Adrenal gland (tissue), 19 donors: ENCODE results near the gene ZNF593. TPM values are rescaled to one million over a fixed set of nuclear protein-coding genes. Genes with fewer than 3 reads are reported as not detected.

ENCODE experiments used
- DNase-seq, 7 donors: peaks; one replicate each; pipeline ENCODE4 v3.0.0-alpha.2; 2019 to 2020
- H3K27ac ChIP-seq, 5 donors: fragments of 200-600 bp; sonication (generic) in 4 of 5; 1 replicate in 3 of 5; 2 replicates in 2 of 5; pipeline versions ENCODE4 v1.5.1 to v1.8.0; 2016 to 2020; ENCODE audit warnings: mild to moderate bottlenecking in 1 of 5
- H3K27me3 ChIP-seq: fragments of 200-600 bp; 2 replicates; pipeline ENCODE4 v1.8.0; 2021
- H3K36me3 ChIP-seq, 2 donors: fragments of 200-600 bp; replicated peaks in 1 of 2; 1 replicate in 1 of 2; 2 replicates in 1 of 2; pipeline versions ENCODE4 v1.5.1 to v1.8.0; 2018 to 2022
- H3K4me1 ChIP-seq, 2 donors: fragments of 200-600 bp; replicated peaks in 1 of 2; 1 replicate in 1 of 2; 2 replicates in 1 of 2; pipeline versions ENCODE4 v1.5.1 to v1.8.0; 2018 to 2021
- H3K4me3 ChIP-seq, 4 donors: fragments of 200-600 bp; sonication (generic) in 3 of 4; one replicate each; pipeline ENCODE4 v1.5.1; 2016 to 2018
- H3K9me3 ChIP-seq, 3 donors: fragments of 200-600 bp; sonication (generic) in 1 of 3; replicated peaks in 1 of 3; 1 replicate in 2 of 3; 2 replicates in 1 of 3; pipeline versions ENCODE4 v1.5.1 to v1.8.0; 2016 to 2021
- POLR2A ChIP-seq, 2 donors: fragments of 450-650 bp; IDR thresholded peaks; one replicate each; pipeline ENCODE4 v1.6.1; 2017; ENCODE audit warnings: antibody characterized with exemption in 2 of 2, mild to moderate bottlenecking in 2 of 2, moderate library complexity in 1 of 2
- WGBS, 4 donors: extraction: QIAGEN DNeasy Blood & Tissue Kit in 2 of 4; methylation state at CpG; one replicate each; pipeline versions ENCODE4 v1.1.5 to v1.1.7; 2013 to 2017; 5-methylcytosine and 5-hydroxymethylcytosine counted together
- intact Hi-C, 2 donors: fragments of 100-400 bp; cut with DNase I; formaldehyde crosslinking; loops; one replicate each; pipeline versions ENCODE4 v1.14.1 to v1.15.0; 2022 to 2023
- long read RNA-seq, 10 donors: library from polyadenylated mRNA in 3 of 10; unstranded in 2 of 10; stranded (forward) in 1 of 10; transcript quantifications; one replicate each; pipeline ENCODE4 v2.0.0 and lab custom pipeline, GENCODE V29; 2021 to 2026
- polyA plus RNA-seq, 3 donors: library from polyadenylated mRNA; stranded (reverse); fragments of 200-250 nt in 2 of 3; fragments of 350-450 nt in 1 of 3; fragmentation: Illumina TruSeq in 1 of 3; extraction: RNeasy Lipid Tissue Mini Kit (QIAGEN cat#74804) in 1 of 3; gene quantifications; one replicate each; pipeline ENCODE4 v1.2.3, GENCODE V29; 2013 to 2014
- total RNA-seq, 9 donors: library from RNA; depleted of rRNA in 4 of 9; stranded (reverse); fragments of >200 nt in 4 of 9; fragments of 120-200 nt in 1 of 9; fragmentation: NEBNext Ultra II Directional in 1 of 9; extraction: Animal tissue kit (Norgen Biotek cat#: 25700) in 1 of 9; gene quantifications; one replicate each; pipeline versions ENCODE4 v1.1.0 to v1.2.4, GENCODE V29; 2013 to 2023
- TF ChIP-seq, protein P1 (sequence below), 6 experiments: fragments of 450-650 bp in 4 of 6; fragments of 200-600 bp in 2 of 6; sonication (generic) in 1 of 6; IDR thresholded peaks; 1 replicate in 5 of 6; 2 replicates in 1 of 6; pipeline versions ENCODE4 v1.5.1 to v1.8.0; 2016 to 2021; ENCODE audit warnings: antibody characterized with exemption in 6 of 6, mild to moderate bottlenecking in 2 of 6, moderate library complexity in 1 of 6
- donor health status: healthy with polysubstance abuse.
- donor health status: Bipolar disorder and iron deficiency.
- donor health status: DM: yes; HTN: yes; CAD: no.
- donor health status: DM: no; HTN: no; CAD: no.
- donor health status: DM: no; HTN: no; CAD: no.
- donor health status: DM: yes; HTN: yes; CAD: no.

ZNF593 gene
- 10 to 100 TPM; 17.8 to 44.7 (median 30.6) TPM for total RNA-seq
- 100 to 1,000 TPM in 1 of 3 donors, 10 to 100 TPM in 1, 1 to 10 TPM in 1; 9.8 to 113 (median 51.0) TPM for polyA plus RNA-seq
- long read RNA-seq, donor 1, transcript ZNF593-202 (3 exons, 675 nt) = major isoform, 44 of 45 reads
- long read RNA-seq, donor 1, partial matches to known transcripts = 0 of 45 reads
- long read RNA-seq, donor 1, other reads (novel, unspliced or antisense) = 0 of 45 reads
- long read RNA-seq, donor 2, transcript ZNF593-202 (3 exons, 675 nt) = major isoform, 29 of 29 reads
- long read RNA-seq, donor 2, partial matches to known transcripts = 0 of 29 reads
- long read RNA-seq, donor 2, other reads (novel, unspliced or antisense) = 0 of 29 reads
- long read RNA-seq, donor 3, transcript ZNF593-202 (3 exons, 675 nt) = major isoform, 31 of 31 reads
- long read RNA-seq, donor 3, partial matches to known transcripts = 0 of 31 reads
- long read RNA-seq, donor 3, other reads (novel, unspliced or antisense) = 0 of 31 reads
- long read RNA-seq, donor 4, transcript ZNF593-202 (3 exons, 675 nt) = major isoform, 42 of 42 reads
- long read RNA-seq, donor 4, partial matches to known transcripts = 0 of 42 reads
- long read RNA-seq, donor 4, other reads (novel, unspliced or antisense) = 0 of 42 reads
- long read RNA-seq, donor 5, transcript ZNF593-202 (3 exons, 675 nt) = major isoform, 29 of 30 reads
- long read RNA-seq, donor 5, partial matches to known transcripts = 0 of 30 reads
- long read RNA-seq, donor 5, other reads (novel, unspliced or antisense) = 1 of 30 reads
- long read RNA-seq, donor 6, transcript ZNF593-202 (3 exons, 675 nt) = major isoform, 21 of 21 reads
- long read RNA-seq, donor 6, partial matches to known transcripts = 0 of 21 reads
- long read RNA-seq, donor 6, other reads (novel, unspliced or antisense) = 0 of 21 reads
- long read RNA-seq, donor 7, transcript ZNF593-202 (3 exons, 675 nt) = major isoform, 17 of 17 reads
- long read RNA-seq, donor 7, partial matches to known transcripts = 0 of 17 reads
- long read RNA-seq, donor 7, other reads (novel, unspliced or antisense) = 0 of 17 reads
- long read RNA-seq, donor 8, transcript ZNF593-202 (3 exons, 675 nt) = major isoform, 37 of 38 reads
- long read RNA-seq, donor 8, partial matches to known transcripts = 0 of 38 reads
- long read RNA-seq, donor 8, other reads (novel, unspliced or antisense) = 0 of 38 reads
- long read RNA-seq, donor 9, transcript ZNF593-202 (3 exons, 675 nt) = major isoform, 16 of 16 reads
- long read RNA-seq, donor 9, partial matches to known transcripts = 0 of 16 reads
- long read RNA-seq, donor 9, other reads (novel, unspliced or antisense) = 0 of 16 reads
- long read RNA-seq, donor 10, transcript ZNF593-202 (3 exons, 675 nt) = major isoform, 11 of 11 reads
- long read RNA-seq, donor 10, partial matches to known transcripts = 0 of 11 reads
- long read RNA-seq, donor 10, other reads (novel, unspliced or antisense) = 0 of 11 reads

- Histone ChIP-seq H3K4me3 (peak within 1 kb of the TSS; percentile 10 to 84 (median 54)), H3K27ac (peak within 1 kb of the TSS in 4 of 5 donors; percentile 33 to 86 (median 68)), H3K9me3 (no peaks in the 10 kb centered on the region), H3K36me3 (no peaks in the 10 kb centered on the region), H3K4me1 (peaks cover 7 to 15% of the 10 kb centered on the region in 2 donors), H3K27me3 (no peaks in the 10 kb centered on the region)
- intact Hi-C loops = loop anchor here (5.0 to 10.0 kb wide), 3 partner anchors 62 to 152 kb away; partner anchors contain the start of gene CEP85 (in 1 of the 2)
- WGBS, 4 donors = 1 to 5% (median 2%) methylated on average over 15 to 76 of the region's 76 CpGs
- peak; percentile 92 to 96 (median 94) for DNase-seq
- TF ChIP-seq, protein P1, sequence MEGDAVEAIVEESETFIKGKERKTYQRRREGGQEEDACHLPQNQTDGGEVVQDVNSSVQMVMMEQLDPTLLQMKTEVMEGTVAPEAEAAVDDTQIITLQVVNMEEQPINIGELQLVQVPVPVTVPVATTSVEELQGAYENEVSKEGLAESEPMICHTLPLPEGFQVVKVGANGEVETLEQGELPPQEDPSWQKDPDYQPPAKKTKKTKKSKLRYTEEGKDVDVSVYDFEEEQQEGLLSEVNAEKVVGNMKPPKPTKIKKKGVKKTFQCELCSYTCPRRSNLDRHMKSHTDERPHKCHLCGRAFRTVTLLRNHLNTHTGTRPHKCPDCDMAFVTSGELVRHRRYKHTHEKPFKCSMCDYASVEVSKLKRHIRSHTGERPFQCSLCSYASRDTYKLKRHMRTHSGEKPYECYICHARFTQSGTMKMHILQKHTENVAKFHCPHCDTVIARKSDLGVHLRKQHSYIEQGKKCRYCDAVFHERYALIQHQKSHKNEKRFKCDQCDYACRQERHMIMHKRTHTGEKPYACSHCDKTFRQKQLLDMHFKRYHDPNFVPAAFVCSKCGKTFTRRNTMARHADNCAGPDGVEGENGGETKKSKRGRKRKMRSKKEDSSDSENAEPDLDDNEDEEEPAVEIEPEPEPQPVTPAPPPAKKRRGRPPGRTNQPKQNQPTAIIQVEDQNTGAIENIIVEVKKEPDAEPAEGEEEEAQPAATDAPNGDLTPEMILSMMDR (IDR thresholded peaks at IDR 0.05) = peak; percentile 75 to 97 (median 88)
- peak; percentile 25 to 40 for TF ChIP-seq POLR2A (IDR thresholded peaks at IDR 0.05)
These were observed at the start of gene ZNF593 for GRCh38 chr1:26169669-26170471. ZNF593 (plus strand) TSS chr1:26169908; CDS start chr1:26169984, 76 bp downstream.

GRCh38 chr1:26121854-26122773 is 47.6 kb upstream of the ZNF593 start:
- TF ChIP-seq POLR2A (IDR thresholded peaks at IDR 0.05) = no peak
- Histone ChIP-seq H3K36me3 (peaks cover 0 to 19% of the 10 kb centered on the region in 2 donors), H3K4me1 (peaks cover 0 to 20% of the 10 kb centered on the region in 2 donors), H3K9me3 (no peaks in the 10 kb centered on the region), H3K27me3 (no peaks in the 10 kb centered on the region), H3K27ac (peak overlapping the region in 1 of 5 donors; percentile 3), H3K4me3 (no peak overlapping the region)
- intact Hi-C loops = no loop called here
- 66 to 79% (median 73%) methylated on average over 8 of the region's 8 CpGs for WGBS, 4 donors
- no peak for DNase-seq

DNA sequence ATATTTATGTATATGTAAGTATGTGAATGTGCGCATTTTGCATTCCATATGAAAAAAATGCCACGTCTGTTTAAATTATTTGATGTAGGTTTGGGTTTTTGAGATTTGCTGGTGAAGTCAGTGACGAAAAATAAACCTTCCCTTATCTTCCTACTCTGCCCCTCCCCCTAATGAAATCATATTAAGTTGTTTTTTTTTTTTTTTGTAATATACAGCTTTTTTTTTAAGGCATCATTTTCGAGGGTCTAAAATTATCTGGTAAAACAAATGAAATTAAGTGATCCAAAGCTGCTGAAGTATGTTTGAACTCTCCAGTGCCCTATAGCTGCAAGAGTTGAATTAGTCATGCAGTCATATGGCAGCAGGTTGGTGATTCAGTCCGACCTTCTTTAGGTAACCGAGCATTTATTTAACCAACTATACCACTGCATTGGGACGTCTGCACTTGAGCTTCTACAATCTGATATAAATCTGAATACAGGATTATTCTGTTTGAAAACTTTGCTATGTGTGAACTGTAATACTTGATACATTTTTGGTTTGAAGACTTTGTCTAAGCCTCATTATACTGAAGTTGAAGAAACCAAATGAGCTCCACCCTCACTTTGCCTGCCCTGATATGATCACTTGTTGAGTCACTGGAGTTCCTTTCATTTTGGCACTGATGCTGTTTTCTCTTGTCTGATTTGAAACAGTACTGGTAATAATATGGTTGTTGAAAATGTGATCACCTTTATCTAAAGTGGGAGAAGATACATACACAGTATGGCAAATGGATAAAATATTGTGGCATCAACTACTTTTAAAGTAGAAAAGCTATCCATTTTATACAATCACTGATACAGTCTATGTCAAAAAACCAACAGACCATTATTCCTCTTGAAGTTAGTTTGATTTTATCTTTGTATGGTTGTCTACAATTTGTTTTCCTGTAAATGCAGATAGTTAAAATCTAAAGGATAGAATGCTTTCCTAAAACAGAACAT is 46.4 kb upstream of the ZNF593 start:
- no peak overlapping the region for H3K4me3 ChIP-seq
- peak in 2 of 7 donors; percentile 18 to 20 for DNase-seq
- no peaks in the 10 kb centered on the region for H3K9me3 ChIP-seq
- peak overlapping the region in 2 of 5 donors; percentile 4 to 67 for H3K27ac ChIP-seq
- H3K36me3 ChIP-seq = peaks cover 0 to 9% of the 10 kb centered on the region in 2 donors
- intact Hi-C loops = no loop called here
- 78 to 84% (median 80%) methylated on average over 7 of the region's 7 CpGs for WGBS, 4 donors
- TF ChIP-seq, protein P1 (IDR thresholded peaks at IDR 0.05) = no peak
- TF ChIP-seq POLR2A (IDR thresholded peaks at IDR 0.05) = no peak
- H3K4me1 ChIP-seq = peaks cover 0 to 25% of the 10 kb centered on the region in 2 donors
- H3K27me3 ChIP-seq = no peaks in the 10 kb centered on the region
